ENCODE data around the gene ADA. TPM values are rescaled to one million over a fixed set of nuclear protein-coding genes. Genes with fewer than 3 reads are reported as not detected.

Gene ADA
- total and polyA plus RNA-seq, 3 experiments from 2014 or later, result 21.1 to 56.4 (median 21.3) TPM

DNA sequence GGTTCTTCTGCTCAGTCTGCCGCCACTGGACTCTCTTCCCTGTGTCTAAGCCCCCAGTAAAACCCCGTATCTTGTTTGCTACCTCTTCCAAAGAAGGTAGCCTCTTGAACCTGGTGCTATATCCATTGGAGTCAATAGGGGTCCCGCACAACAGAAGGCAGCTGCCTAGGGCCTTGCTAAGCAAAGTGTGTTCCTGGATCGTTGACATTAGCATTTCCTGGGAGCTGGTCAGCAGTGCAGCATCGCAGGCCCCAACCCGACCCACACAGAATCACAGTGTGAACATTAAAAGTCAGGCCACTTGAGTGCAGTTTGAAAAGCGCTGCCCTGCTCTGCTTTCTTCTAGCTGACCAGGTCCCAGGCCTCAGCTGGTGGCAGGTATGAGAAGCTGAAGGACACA lies 2.9 kb downstream of the ADA start:
- H3K9me3 Mint-ChIP-seq, result no peaks in the 10 kb centered on the region
- peaks cover 71 to 86% (median 85%) of the 10 kb centered on the region in 3 donors for H3K4me1 Mint-ChIP-seq
- peak overlapping the region in 6 of 7 donors; percentile 29 to 83 (median 72) for H3K4me3 Mint-ChIP-seq
- H3K27me3 Mint-ChIP-seq, result peaks cover 0 to 1% of the 10 kb centered on the region in 2 donors
- peaks cover 83% of the 10 kb centered on the region for H3K4me1 ChIP-seq (ENCODE audit: insufficient read depth, low read length)
- CTCF ChIA-PET, result interaction anchor here (1.1 to 13.3 kb wide), 4 partner anchors 13 to 35 kb away, joined by 3 to 130 read pairs (median 4); no protein-coding TSS in a partner anchor
- no peak overlapping the region for H3K27ac ChIP-seq (ENCODE audit: low read depth, low read length)
- H3K4me3 ChIP-seq (ENCODE audit: low read length), result no peak overlapping the region
- peak in 1 of 5 donors; percentile 35 for DNase-seq
- no peaks in the 10 kb centered on the region for H3K9me3 ChIP-seq (ENCODE audit: low read length)
- peak overlapping the region; percentile 64 to 100 (median 92) for H3K27ac Mint-ChIP-seq
- POLR2A ChIA-PET, result no interaction called here
- peaks cover 0 to 8% (median 0%) of the 10 kb centered on the region in 3 donors for H3K36me3 Mint-ChIP-seq
- no peaks in the 10 kb centered on the region for H3K36me3 ChIP-seq (ENCODE audit: insufficient read depth, low read length)
- no peaks in the 10 kb centered on the region for H3K27me3 ChIP-seq (ENCODE audit: insufficient read depth, low read length, poor library complexity, severe bottlenecking)

DNA sequence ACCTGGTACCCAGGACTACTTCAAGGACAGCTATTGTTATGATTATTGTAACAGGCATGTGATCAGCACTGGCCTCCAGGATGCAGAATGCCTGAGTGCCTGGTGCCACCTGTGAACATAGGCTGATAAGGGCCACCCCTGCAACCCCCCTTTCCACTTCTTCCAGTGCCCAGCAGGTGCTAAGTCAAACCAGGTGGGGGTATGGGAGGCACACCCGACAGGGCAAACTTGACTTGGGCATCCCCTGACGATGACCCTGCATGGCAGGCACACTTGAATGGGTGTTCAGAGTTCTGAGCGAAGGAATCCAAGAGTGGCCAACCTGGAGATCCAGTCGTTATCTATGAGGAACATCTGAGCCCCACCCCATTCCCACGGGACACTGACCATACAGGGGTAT lies 3.4 kb downstream of the ADA start:
- Mint-ChIP-seq H3K27me3 (peaks cover 0 to 1% of the 10 kb centered on the region in 2 donors), H3K27ac (peak overlapping the region; percentile 64 to 100 (median 92)), H3K36me3 (peaks cover 0 to 8% (median 0%) of the 10 kb centered on the region in 3 donors), H3K9me3 (no peaks in the 10 kb centered on the region), H3K4me1 (peaks cover 72 to 86% (median 85%) of the 10 kb centered on the region in 3 donors), H3K4me3 (peak overlapping the region in 3 of 7 donors; percentile 68 to 83 (median 77))
- no peaks in the 10 kb centered on the region for H3K27me3 ChIP-seq (ENCODE audit: insufficient read depth, low read length, poor library complexity, severe bottlenecking)
- peak in 1 of 5 donors; percentile 26 for DNase-seq
- H3K4me1 ChIP-seq (ENCODE audit: insufficient read depth, low read length), result peaks cover 84% of the 10 kb centered on the region
- no peaks in the 10 kb centered on the region for H3K36me3 ChIP-seq (ENCODE audit: insufficient read depth, low read length)
- no peak overlapping the region for H3K4me3 ChIP-seq (ENCODE audit: low read length)
- ChIA-PET CTCF (interaction anchor here (1.3 to 13.3 kb wide), 2 partner anchors 30 to 36 kb away, joined by 3 to 130 read pairs; no protein-coding TSS in a partner anchor), POLR2A (no interaction called here)
- H3K27ac ChIP-seq (ENCODE audit: low read depth, low read length), result no peak overlapping the region
- H3K9me3 ChIP-seq (ENCODE audit: low read length), result no peaks in the 10 kb centered on the region

GRCh38 chr20:44646641-44647274 lies 4.7 kb downstream of the ADA start:
- ChIA-PET POLR2A (no interaction called here), CTCF (interaction anchor here (1.3 to 13.3 kb wide), 4 partner anchors 9 to 37 kb away, joined by 3 to 130 read pairs (median 4); no protein-coding TSS in a partner anchor)
- Mint-ChIP-seq H3K4me1 (peaks cover 81 to 93% (median 92%) of the 10 kb centered on the region in 3 donors), H3K36me3 (peaks cover 0 to 3% (median 0%) of the 10 kb centered on the region in 3 donors), H3K9me3 (no peaks in the 10 kb centered on the region), H3K4me3 (peak overlapping the region; percentile 60 to 82 (median 68)), H3K27me3 (peaks cover 0 to 1% of the 10 kb centered on the region in 2 donors), H3K27ac (peak overlapping the region; percentile 93 to 100 (median 98))
- no peak for DNase-seq
- Histone ChIP-seq H3K4me3 (ENCODE audit: low read length) (peak overlapping the region; percentile 54), H3K27me3 (ENCODE audit: insufficient read depth, low read length, poor library complexity, severe bottlenecking) (no peaks in the 10 kb centered on the region), H3K9me3 (ENCODE audit: low read length) (no peaks in the 10 kb centered on the region), H3K4me1 (ENCODE audit: insufficient read depth, low read length) (peaks cover 94% of the 10 kb centered on the region), H3K27ac (ENCODE audit: low read depth, low read length) (peak overlapping the region; percentile 41), H3K36me3 (ENCODE audit: insufficient read depth, low read length) (no peaks in the 10 kb centered on the region)

DNA sequence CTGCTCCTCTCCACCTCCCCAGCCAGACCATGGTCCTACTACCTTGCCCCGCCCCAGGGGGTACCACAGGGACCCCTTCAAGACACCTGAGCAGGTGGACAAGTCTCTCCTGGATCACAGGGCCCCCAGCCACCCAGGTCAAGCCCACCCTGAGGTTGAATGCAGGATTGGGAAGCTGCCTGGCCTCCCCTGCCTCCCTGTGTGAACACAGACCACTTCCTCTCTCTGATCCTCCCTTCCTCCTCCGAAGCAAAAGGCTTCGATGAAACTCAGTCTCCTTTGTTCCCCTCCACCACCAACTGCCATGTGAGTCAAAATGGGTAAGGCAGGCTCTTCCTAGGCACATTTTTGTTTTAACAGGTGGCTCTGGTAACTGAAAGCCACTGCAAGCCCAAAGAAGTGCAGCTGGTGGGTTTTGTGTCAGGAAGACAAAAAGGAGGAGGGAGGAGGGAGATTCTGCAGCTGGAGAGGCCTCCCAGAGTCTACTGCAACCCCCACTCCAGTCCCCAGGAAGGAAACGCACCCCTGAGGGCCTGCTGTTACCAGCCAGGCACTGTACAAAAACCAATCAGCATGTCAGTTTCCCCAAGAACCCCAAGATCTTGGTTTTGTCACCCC lies 5.4 kb downstream of the ADA start:
- peak overlapping the region; percentile 93 to 100 (median 98) for H3K27ac Mint-ChIP-seq
- H3K9me3 Mint-ChIP-seq, result no peaks in the 10 kb centered on the region
- H3K4me1 Mint-ChIP-seq, result peaks cover 85 to 99% (median 97%) of the 10 kb centered on the region in 3 donors
- H3K27me3 Mint-ChIP-seq, result peaks cover 0 to 1% of the 10 kb centered on the region in 2 donors
- CTCF ChIA-PET, result interaction anchor here (1.3 to 13.3 kb wide), 5 partner anchors 9 to 43 kb away, joined by 3 to 130 read pairs (median 4); no protein-coding TSS in a partner anchor
- H3K36me3 ChIP-seq (ENCODE audit: insufficient read depth, low read length), result no peaks in the 10 kb centered on the region
- H3K4me3 Mint-ChIP-seq, result peak overlapping the region; percentile 60 to 82 (median 68)
- peak overlapping the region; percentile 54 for H3K4me3 ChIP-seq (ENCODE audit: low read length)
- no peaks in the 10 kb centered on the region for H3K9me3 ChIP-seq (ENCODE audit: low read length)
- H3K27me3 ChIP-seq (ENCODE audit: insufficient read depth, low read length, poor library complexity, severe bottlenecking), result no peaks in the 10 kb centered on the region
- POLR2A ChIA-PET, result no interaction called here
- peak in 2 of 5 donors; percentile 22 to 53 for DNase-seq
- H3K27ac ChIP-seq (ENCODE audit: low read depth, low read length), result peak overlapping the region; percentile 41
- H3K4me1 ChIP-seq (ENCODE audit: insufficient read depth, low read length), result peaks cover 99% of the 10 kb centered on the region
- H3K36me3 Mint-ChIP-seq, result peaks cover 0 to 4% (median 2%) of the 10 kb centered on the region in 3 donors

- H3K36me3 Mint-ChIP-seq, result peaks cover 4 to 7% (median 6%) of the 10 kb centered on the region in 3 donors
- Histone ChIP-seq H3K9me3 (ENCODE audit: low read length) (no peaks in the 10 kb centered on the region), H3K27me3 (ENCODE audit: insufficient read depth, low read length, poor library complexity, severe bottlenecking) (no peaks in the 10 kb centered on the region), H3K4me3 (ENCODE audit: low read length) (peak overlapping the region; percentile 24), H3K4me1 (ENCODE audit: insufficient read depth, low read length) (peaks cover 92% of the 10 kb centered on the region), H3K27ac (ENCODE audit: low read depth, low read length) (peak overlapping the region; percentile 69), H3K36me3 (ENCODE audit: insufficient read depth, low read length) (no peaks in the 10 kb centered on the region)
- DNase-seq, result peak; percentile 39 to 64 (median 44)
- H3K9me3 Mint-ChIP-seq, result no peaks in the 10 kb centered on the region
- ChIA-PET CTCF (interaction anchor here (0.7 to 13.3 kb wide), 5 partner anchors 10 to 334 kb away, joined by 3 to 130 read pairs (median 6); no protein-coding TSS in a partner anchor), POLR2A (interaction anchor here (0.7 to 1.0 kb wide), 3 partner anchors 27 to 434 kb away, joined by 3 read pairs; partner anchors contain the start of gene OSER1)
- peaks cover 0 to 1% of the 10 kb centered on the region in 2 donors for H3K27me3 Mint-ChIP-seq
- peak overlapping the region; percentile 92 to 100 (median 98) for H3K27ac Mint-ChIP-seq
- peaks cover 80 to 95% (median 93%) of the 10 kb centered on the region in 3 donors for H3K4me1 Mint-ChIP-seq
- H3K4me3 Mint-ChIP-seq, result peak overlapping the region; percentile 56 to 84 (median 78)
These were observed 6.8 kb downstream of the ADA start for GRCh38 chr20:44644667-44645131.

DNA sequence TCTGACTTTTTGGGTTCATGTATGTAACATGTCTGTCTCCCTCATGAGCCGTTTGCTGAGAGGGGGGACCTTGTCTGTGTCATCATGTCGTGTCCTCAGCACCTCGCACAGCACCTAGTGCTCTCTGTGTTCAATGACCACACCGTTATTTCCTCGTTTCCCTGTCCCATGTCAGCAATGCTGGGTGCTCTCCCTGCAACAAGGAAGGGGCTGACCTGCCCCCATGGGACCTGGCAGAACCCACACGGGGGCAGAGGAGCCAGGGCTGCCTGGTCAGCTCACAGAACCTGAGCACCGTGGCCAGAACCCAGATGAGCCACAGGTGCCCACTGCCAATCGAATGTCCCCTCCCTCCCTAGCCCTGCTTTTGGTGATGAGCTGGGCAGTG lies 7.3 kb downstream of the ADA start:
- ChIA-PET POLR2A (interaction anchor here (0.9 to 1.7 kb wide), 3 partner anchors 27 to 434 kb away, joined by 3 to 5 read pairs (median 3); partner anchors contain the start of gene OSER1), CTCF (interaction anchor here (1.1 to 13.3 kb wide), 4 partner anchors 10 to 41 kb away, joined by 3 to 130 read pairs (median 13); no protein-coding TSS in a partner anchor)
- peak overlapping the region; percentile 24 to 84 (median 78) for H3K4me3 Mint-ChIP-seq
- H3K4me1 ChIP-seq (ENCODE audit: insufficient read depth, low read length), result peaks cover 87% of the 10 kb centered on the region
- H3K36me3 ChIP-seq (ENCODE audit: insufficient read depth, low read length), result no peaks in the 10 kb centered on the region
- H3K27ac Mint-ChIP-seq, result peak overlapping the region; percentile 92 to 100 (median 98)
- DNase-seq, result no peak
- peaks cover 79 to 92% (median 91%) of the 10 kb centered on the region in 3 donors for H3K4me1 Mint-ChIP-seq
- H3K36me3 Mint-ChIP-seq, result peaks cover 4 to 9% (median 8%) of the 10 kb centered on the region in 3 donors
- H3K27me3 Mint-ChIP-seq, result peaks cover 0 to 1% of the 10 kb centered on the region in 2 donors
- H3K9me3 ChIP-seq (ENCODE audit: low read length), result no peaks in the 10 kb centered on the region
- H3K9me3 Mint-ChIP-seq, result no peaks in the 10 kb centered on the region
- H3K27me3 ChIP-seq (ENCODE audit: insufficient read depth, low read length, poor library complexity, severe bottlenecking), result no peaks in the 10 kb centered on the region
- H3K27ac ChIP-seq (ENCODE audit: low read depth, low read length), result peak overlapping the region; percentile 69
- H3K4me3 ChIP-seq (ENCODE audit: low read length), result peak overlapping the region; percentile 24

DNA sequence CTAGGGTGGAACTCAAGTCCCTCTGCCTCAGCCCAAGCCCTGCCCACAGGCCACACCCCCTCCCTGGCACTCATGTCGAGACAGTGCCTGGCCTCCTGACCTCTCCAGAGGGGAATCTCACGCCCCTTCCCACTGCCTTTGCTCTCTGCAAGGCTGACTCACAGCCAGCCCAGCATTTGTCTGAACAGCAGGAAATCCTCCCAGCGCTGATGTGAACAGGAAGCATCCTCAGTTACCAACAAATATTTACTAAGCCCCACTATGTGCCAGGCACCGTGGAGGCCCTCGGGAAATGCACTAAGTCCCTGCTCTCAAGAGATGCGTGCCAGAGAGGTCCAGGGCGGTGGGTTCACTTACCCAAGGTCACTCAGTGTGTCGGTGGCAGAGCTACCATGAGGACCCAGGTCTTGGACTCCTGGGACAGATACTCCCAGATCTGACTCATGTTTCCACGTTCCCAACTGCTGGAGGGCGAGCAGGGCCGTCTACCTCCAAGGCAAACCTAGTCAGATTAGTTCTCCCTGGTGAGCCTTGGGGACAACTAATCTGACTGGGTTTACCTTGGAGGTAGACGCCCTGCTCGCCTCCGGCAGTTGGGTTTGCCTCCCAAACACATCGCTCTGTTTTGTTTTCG lies 7.8 kb downstream of the ADA start:
- Mint-ChIP-seq H3K4me3 (peak overlapping the region; percentile 24 to 88 (median 80)), H3K27me3 (peaks cover 0 to 1% of the 10 kb centered on the region in 2 donors), H3K4me1 (peaks cover 77 to 90% (median 87%) of the 10 kb centered on the region in 3 donors), H3K9me3 (no peaks in the 10 kb centered on the region), H3K36me3 (peaks cover 9 to 13% (median 9%) of the 10 kb centered on the region in 3 donors), H3K27ac (peak overlapping the region; percentile 92 to 100 (median 98))
- peak overlapping the region; percentile 69 for H3K27ac ChIP-seq (ENCODE audit: low read depth, low read length)
- POLR2A ChIA-PET, result interaction anchor here (1.4 to 1.7 kb wide), 2 partner anchors 40 to 123 kb away, joined by 3 to 5 read pairs; no protein-coding TSS in a partner anchor
- H3K4me3 ChIP-seq (ENCODE audit: low read length), result peak overlapping the region; percentile 1
- H3K9me3 ChIP-seq (ENCODE audit: low read length), result no peaks in the 10 kb centered on the region
- peak; percentile 49 to 82 (median 54) for DNase-seq
- no peaks in the 10 kb centered on the region for H3K36me3 ChIP-seq (ENCODE audit: insufficient read depth, low read length)
- CTCF ChIA-PET, result interaction anchor here (0.9 to 13.3 kb wide), 7 partner anchors 9 to 40 kb away, joined by 3 to 130 read pairs (median 4); no protein-coding TSS in a partner anchor
- peaks cover 82% of the 10 kb centered on the region for H3K4me1 ChIP-seq (ENCODE audit: insufficient read depth, low read length)
- H3K27me3 ChIP-seq (ENCODE audit: insufficient read depth, low read length, poor library complexity, severe bottlenecking), result no peaks in the 10 kb centered on the region
